Mucosa of rectum (tissue), 2 donors: ENCODE data around the gene BBS1.
"Not testable (repeated sequence)": the region's sequence is repeated elsewhere in the genome, so short reads cannot be mapped to it uniquely, and the experiment has no call there.

Source experiments
- H3K27ac ChIP-seq, 2 donors: one replicate each; pipeline ENCODE4 v1.7.0; 2013; ENCODE audit warnings: inconsistent platforms in 2 of 2, low read depth in 2 of 2, low read length in 2 of 2
- H3K27me3 ChIP-seq, 2 donors: one replicate each; pipeline ENCODE4 v1.7.0; 2013; ENCODE audit warnings: low read length in 2 of 2; ENCODE audit not compliant: control insufficient read depth in 2 of 2, insufficient read depth in 2 of 2
- H3K36me3 ChIP-seq, 2 donors: one replicate each; pipeline ENCODE4 v1.7.0; 2013; ENCODE audit warnings: low read length in 2 of 2; ENCODE audit not compliant: control insufficient read depth in 2 of 2, insufficient read depth in 2 of 2
- H3K4me1 ChIP-seq, 2 donors: one replicate each; pipeline ENCODE4 v1.7.0; 2013; ENCODE audit warnings: low read length in 2 of 2, mild to moderate bottlenecking in 1 of 2; ENCODE audit not compliant: control insufficient read depth in 2 of 2, insufficient read depth in 2 of 2
- H3K4me3 ChIP-seq, 2 donors: one replicate each; pipeline ENCODE4 v1.7.0; 2013; ENCODE audit warnings: low read length in 2 of 2
- H3K9ac ChIP-seq, 2 donors: one replicate each; pipeline ENCODE4 v1.7.0; 2013; ENCODE audit warnings: low read length in 2 of 2, low read depth in 1 of 2, mild to moderate bottlenecking in 1 of 2
- H3K9me3 ChIP-seq, 2 donors: one replicate each; pipeline ENCODE4 v1.7.0; 2013; ENCODE audit warnings: low read length in 2 of 2; ENCODE audit not compliant: control insufficient read depth in 2 of 2
- donor health status: healthy.
- donor health status: Normal muscosa, but diverticular disease.

The BBS1 gene

DNA sequence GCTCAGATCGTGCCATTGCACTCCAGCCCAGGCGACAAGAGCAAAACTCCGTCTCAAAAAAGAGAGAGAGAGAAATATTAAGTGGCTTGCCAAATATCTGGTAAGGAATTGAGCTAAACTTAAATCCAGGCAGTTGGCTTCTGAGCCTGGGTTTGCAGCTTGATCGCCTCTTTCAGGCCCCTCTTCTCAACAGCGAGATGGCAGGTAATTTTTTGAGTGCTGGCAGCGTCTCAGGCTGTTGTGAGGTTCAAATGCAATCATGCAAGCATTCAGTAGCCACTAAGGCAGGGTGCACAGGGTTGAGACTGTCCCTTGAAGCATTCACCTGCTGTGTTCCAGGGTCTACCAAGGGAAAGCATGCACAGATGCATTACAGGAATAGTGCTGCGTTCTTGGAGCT, 58.6 kb downstream of the BBS1 start:
- no peaks in the 10 kb centered on the region for H3K36me3 ChIP-seq
- no peaks in the 10 kb centered on the region for H3K27me3 ChIP-seq
- H3K9me3 ChIP-seq = no peaks in the 10 kb centered on the region
- no peak overlapping the region for H3K9ac ChIP-seq
- H3K4me3 ChIP-seq = no peak overlapping the region
- H3K4me1 ChIP-seq = peaks cover 4% of the 10 kb centered on the region in 2 donors
- H3K27ac ChIP-seq = no peak overlapping the region

DNA sequence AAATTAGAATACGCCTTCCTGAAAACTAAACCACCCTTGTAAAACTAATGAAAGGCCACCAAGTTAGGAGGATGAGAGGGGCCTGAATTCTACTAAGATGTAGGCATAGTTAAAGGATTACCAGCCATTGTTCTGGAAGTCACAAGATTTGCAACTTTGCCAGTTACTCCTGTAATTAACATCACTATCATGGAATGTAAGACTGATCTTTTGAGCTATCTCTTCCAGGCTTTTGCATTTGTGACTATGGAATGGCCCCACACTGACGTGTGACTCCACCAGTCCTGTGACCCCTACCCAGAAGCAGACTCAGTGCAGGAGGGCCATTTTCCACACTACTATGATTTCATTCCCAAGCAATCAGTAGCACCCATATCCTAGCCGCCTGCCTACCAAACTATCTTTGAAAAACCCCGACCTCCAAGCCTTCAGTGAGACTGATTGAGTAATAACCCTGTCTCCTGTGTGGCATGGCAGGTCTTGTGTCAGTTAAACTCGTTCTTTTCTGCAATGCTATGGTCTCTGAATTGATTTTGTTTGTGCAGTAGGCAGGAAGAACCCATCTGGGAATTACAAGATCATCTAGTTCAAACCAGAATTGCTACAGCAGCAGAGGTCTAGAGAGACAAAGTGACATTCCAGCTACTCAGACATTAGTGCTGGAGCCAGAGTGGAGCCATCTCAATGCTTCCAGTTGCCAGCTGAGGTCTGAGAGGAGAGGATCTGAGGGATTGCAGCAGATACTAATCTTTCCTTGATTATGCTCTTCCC, 59.8 kb downstream of the BBS1 start:
- H3K4me3 ChIP-seq = no peak overlapping the region
- no peak overlapping the region for H3K27ac ChIP-seq

DNA sequence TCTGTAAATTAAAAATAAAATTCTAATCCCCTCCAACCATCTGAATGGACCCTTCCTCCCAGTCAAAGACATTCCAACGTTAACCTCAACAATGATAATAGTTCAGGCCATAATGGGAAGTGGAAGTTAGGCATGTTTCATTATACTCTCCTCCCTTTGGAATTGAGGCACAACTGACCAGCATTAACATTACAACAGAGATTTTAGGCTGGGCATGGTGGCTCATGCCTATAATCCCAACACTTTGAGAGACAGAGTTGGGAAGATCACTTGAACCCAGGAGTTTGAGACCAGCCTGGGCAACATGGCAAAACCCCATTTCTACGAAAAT, 60.4 kb downstream of the BBS1 start:
- Histone ChIP-seq H3K9ac (no peak overlapping the region), H3K4me1 (peaks cover 4% of the 10 kb centered on the region in 2 donors), H3K27me3 (no peaks in the 10 kb centered on the region), H3K4me3 (no peak overlapping the region), H3K36me3 (no peaks in the 10 kb centered on the region), H3K27ac (no peak overlapping the region), H3K9me3 (no peaks in the 10 kb centered on the region)

More for the DNA sequence above, 59.8 kb downstream of the BBS1 start:
- Histone ChIP-seq H3K9ac (no peak overlapping the region), H3K27me3 (no peaks in the 10 kb centered on the region), H3K9me3 (no peaks in the 10 kb centered on the region), H3K36me3 (no peaks in the 10 kb centered on the region), H3K4me1 (peaks cover 4% of the 10 kb centered on the region in 2 donors)

DNA sequence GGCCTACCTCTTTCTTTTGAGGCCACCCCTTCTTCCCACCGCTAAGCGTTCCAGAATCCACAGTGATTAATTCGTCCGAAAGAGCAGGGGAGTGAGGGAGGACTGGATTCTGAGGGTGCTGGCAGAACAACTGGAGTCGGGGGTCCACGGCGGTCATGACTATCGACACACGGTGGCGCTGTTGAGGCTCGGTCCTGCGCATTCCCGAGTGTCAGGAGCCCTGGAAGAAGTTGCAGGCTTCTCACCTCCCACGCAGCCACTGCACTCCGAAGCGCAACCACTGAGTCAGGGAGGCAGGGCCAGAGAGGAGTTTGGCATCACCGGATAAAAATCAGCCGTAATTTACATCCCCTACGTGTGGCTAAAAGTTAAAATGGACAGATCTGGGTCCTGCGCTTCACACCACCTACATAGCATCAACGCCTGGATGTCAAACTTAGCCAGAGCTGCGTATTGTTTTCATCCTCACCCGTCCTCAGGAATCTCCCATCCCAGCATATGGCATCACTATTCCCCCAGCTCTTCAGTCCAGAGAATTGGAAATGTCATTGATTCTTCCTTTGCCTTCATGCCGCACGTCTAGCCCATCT, 68.7 kb downstream of the BBS1 start:
- H3K4me1 ChIP-seq = peaks cover 0 to 4% of the 10 kb centered on the region in 2 donors
- no peaks in the 10 kb centered on the region for H3K36me3 ChIP-seq
- no peak overlapping the region for H3K9ac ChIP-seq
- no peak overlapping the region for H3K27ac ChIP-seq
- peaks cover 0 to 2% of the 10 kb centered on the region in 2 donors for H3K9me3 ChIP-seq
- peaks cover 0 to 3% of the 10 kb centered on the region in 2 donors for H3K27me3 ChIP-seq
- H3K4me3 ChIP-seq = no peak overlapping the region

DNA sequence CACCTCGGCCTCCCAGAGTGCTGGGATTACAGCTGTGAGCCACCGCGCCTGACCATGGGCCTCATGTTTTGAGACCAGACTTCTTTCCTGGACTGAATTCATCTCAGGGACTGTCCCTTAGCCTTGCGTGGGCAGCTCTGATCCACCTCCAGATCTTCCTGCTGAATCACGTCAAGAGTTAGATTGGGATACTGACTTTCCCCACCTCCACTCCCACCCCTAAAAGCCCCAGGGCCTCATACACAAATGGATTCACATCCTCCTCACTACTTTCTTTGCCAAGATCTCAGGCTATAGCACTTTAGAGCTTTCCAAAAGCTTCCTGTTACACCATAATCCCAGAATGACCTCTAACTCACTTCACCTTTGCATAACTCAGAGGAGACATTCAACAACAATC, 70.4 kb downstream of the BBS1 start:
- Histone ChIP-seq H3K4me3 (no peak overlapping the region), H3K4me1 (peaks cover 0 to 4% of the 10 kb centered on the region in 2 donors), H3K9me3 (peaks cover 0 to 2% of the 10 kb centered on the region in 2 donors), H3K9ac (no peak overlapping the region), H3K27ac (no peak overlapping the region), H3K36me3 (no peaks in the 10 kb centered on the region), H3K27me3 (peaks cover 0 to 3% of the 10 kb centered on the region in 2 donors)

DNA sequence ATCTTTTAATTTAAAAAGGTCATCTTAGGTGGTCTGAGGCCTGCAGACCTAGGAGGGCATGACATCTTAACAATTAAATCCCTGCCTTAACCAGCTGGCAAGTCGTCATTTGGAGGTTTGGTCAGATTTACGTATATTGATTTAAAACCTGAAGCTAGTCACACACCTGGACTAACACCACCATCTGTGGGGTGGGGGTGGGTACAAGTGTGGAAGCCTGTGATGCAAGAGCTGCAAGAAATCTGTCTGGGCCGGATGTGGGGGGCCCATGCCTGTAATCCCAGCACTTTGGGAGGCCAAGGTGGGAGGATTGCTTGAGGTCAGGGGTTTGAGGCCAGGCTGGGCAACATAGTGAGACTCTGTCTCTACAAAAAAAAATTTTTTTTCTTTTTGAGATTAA, 70.8 kb downstream of the BBS1 start:
- Histone ChIP-seq H3K4me3 (no peak overlapping the region), H3K36me3 (no peaks in the 10 kb centered on the region), H3K9me3 (peaks cover 0 to 2% of the 10 kb centered on the region in 2 donors), H3K27ac (no peak overlapping the region), H3K27me3 (peaks cover 0 to 3% of the 10 kb centered on the region in 2 donors), H3K9ac (no peak overlapping the region), H3K4me1 (peaks cover 0 to 4% of the 10 kb centered on the region in 2 donors)

DNA sequence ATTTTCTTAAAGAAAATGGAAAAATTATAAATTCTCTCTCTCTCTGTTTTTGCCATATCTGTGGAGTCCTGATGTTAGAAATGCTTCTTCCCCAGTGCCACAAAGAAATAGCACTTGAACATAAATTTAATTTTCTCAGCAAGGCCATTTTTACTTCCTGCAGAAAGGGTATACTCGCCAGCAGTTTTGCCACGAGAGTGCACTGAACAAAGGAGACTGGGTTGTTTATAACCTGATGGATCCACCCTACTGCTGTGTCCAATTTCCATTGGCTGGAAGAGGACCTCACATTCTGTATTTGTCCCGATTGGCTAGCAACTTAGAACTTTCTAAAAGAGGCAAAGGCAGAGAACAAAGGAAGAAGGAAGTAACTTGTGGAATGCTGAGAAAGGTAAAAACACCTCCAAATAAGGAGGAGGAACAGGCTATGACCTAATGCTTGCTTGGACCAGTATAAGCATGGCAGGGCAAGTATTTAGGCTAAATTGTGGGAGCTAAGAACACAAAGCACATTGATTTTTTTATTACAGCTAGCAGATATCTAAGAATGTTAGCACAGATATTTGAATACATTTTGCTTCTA, 72.2 kb downstream of the BBS1 start:
- H3K4me1 ChIP-seq, H3K9ac ChIP-seq, H3K4me3 ChIP-seq, H3K27me3 ChIP-seq, H3K36me3 ChIP-seq, H3K9me3 ChIP-seq, H3K27ac ChIP-seq: not testable (repeated sequence)
